ENCODE results near the gene JAG2.

- TF ChIP-seq POLR2AphosphoS5 (IDR thresholded peaks at IDR 0.05; ENCODE audit: low read depth, low read length): no peak
- no peak for TF ChIP-seq POLR2A (IDR thresholded peaks at IDR 0.05; ENCODE audit: low read depth, low read length)
- no peak for TF ChIP-seq SPI1 (IDR thresholded peaks at IDR 0.05; ENCODE audit: low read depth, low read length)
- TF ChIP-seq TAF1 (IDR thresholded peaks at IDR 0.05; ENCODE audit: low read depth, low read length): no peak
Observed at GRCh38 chr14:105205673-105206208, 37.2 kb upstream of the JAG2 start.

Data from GM12891 (cell line).